HG03196 (cell line): ENCODE results near the gene NOS3.
"Not testable (repeated sequence)": the region's sequence is repeated elsewhere in the genome, so short reads cannot be mapped to it uniquely, and the experiment has no call there.

Source experiments
- ATAC-seq: cut with Tn5 transposase; IDR thresholded peaks from one replicate; pipeline ENCODE4 v1.9.1; 2021; ENCODE audit not compliant: unreplicated experiment

Gene NOS3

DNA sequence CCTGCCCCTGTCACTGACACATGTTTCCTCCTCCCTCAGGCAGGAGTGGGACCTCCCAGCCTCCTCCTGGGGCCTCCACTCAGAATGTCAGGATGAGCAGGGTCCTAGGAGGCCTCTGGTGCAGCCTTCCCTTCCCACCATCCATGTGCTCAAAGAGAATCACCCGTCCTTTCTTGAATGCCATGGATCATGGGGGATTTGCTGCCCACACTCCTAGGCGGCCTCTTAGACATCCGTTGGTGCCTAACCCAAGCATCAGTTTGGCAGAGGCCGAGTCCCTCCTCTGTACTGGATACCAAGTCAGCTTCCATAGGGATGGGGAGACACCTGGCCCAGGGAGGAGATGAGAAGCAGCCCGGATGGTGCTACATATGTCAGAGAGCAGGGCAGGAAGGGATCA lies 7.0 kb downstream of the NOS3 start:
- no peak for ATAC-seq

DNA sequence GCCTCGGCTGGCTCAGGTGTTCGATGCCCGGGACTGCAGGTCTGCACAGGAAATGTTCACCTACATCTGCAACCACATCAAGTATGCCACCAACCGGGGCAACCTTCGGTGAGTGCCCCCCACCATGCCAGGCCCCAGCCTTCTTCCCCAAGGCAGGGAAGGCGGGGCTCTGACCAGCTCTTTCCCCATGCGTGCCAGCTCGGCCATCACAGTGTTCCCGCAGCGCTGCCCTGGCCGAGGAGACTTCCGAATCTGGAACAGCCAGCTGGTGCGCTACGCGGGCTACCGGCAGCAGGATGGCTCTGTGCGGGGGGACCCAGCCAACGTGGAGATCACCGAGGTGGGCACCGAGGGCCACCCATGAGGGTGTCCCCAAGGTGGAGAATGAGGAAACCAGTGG lies 7.5 kb downstream of the NOS3 start:
- ATAC-seq: no peak

DNA sequence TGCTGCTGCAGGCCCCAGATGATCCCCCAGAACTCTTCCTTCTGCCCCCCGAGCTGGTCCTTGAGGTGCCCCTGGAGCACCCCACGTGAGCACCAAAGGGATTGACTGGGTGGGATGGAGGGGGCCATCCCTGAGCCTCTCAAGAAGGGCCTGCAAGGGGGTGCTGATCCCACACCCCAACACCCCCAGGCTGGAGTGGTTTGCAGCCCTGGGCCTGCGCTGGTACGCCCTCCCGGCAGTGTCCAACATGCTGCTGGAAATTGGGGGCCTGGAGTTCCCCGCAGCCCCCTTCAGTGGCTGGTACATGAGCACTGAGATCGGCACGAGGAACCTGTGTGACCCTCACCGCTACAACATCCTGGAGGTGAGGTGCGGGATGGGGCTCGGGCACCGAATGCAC lies 8.2 kb downstream of the NOS3 start:
- ATAC-seq: no peak

DNA sequence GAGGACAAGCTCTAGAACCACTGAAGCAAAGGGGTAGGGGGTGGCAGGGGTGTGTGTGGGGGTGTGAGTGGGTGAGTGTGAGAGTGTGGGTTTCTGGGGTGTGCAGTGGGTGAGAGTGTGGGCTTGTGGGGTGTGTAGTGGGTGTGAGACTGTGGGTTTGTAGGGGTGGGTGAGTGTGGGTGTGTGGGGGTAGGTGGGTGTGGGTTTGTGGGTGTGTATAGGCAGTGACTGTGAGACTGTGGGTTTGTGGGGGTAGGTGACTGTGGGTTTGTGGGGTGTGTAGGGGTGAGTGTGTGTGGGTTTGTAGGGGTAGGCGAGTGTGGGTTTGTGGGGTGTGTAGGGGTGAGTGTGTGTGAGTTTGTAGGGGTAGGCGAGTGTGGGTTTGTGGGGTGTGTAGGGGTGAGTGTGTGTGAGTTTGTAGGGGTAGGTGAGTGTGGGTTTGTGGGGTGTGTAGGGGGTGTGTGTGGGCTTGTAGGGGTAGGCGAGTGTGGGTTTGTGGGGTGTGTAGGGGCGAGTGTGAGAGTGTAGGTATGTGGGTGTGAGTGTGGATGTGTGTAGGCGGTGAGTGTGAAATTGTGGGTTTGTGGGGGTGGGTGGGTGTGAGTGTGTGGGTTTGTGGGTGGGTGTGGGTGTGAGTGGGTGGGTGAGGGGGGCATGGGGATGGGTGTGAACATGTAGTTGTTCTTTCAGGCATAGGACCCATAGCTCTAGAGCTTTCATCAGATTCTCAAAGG lies 8.8 kb downstream of the NOS3 start:
- no peak for ATAC-seq

DNA sequence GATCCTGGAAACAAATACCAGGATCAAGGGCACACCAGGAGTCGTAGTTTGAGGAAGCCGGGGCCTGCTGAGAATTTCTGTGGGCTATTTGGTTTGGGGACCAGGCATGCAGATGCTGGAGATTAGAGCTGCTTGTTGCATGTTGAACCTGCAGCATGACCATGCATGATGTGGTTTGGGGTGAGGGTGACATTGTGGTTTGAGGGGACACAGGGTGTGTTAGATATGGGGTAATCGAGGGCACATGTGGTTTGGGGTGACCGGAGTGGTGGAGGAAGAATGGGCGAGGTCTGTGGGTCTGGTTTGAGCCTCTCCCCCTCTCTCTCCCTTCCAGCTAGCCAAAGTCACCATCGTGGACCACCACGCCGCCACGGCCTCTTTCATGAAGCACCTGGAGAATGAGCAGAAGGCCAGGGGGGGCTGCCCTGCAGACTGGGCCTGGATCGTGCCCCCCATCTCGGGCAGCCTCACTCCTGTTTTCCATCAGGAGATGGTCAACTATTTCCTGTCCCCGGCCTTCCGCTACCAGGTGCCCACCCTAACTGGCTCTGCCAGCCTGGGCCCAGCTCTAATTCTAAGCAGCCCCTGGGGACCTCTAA lies 10.2 kb downstream of the NOS3 start:
- no peak for ATAC-seq

DNA sequence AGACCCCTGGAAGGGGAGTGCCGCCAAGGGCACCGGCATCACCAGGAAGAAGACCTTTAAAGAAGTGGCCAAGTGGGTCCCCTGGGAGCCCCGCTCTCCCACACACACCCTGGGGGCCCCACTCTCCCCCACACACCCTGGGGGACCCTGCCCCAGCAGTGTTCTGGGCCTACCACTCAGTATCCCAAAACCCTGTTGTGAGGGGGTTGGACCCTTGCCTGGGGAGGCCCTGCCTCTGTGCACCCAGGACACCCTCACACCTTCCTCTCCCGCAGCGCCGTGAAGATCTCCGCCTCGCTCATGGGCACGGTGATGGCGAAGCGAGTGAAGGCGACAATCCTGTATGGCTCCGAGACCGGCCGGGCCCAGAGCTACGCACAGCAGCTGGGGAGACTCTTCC lies 10.7 kb downstream of the NOS3 start:
- ATAC-seq: no peak

DNA sequence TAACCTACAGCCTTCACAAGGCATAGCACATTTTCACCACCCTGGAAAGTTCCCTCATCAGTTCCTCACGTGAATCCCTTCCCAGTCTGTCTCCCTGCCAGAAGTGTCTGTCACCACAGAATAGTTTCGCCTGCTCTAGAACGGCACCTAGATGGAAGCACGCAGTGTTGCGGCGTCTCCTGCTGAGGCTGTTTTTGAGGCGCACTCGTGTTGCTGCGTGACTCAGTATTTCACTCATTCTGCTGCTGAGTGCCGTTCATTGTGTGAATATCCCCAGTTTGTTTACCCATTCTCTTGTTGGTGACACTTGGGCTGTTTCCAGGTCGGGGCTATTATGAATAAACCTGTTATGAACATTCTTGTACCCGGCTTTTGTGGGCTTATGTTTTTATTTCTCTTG lies 12.8 kb downstream of the NOS3 start:
- ATAC-seq: no peak

DNA sequence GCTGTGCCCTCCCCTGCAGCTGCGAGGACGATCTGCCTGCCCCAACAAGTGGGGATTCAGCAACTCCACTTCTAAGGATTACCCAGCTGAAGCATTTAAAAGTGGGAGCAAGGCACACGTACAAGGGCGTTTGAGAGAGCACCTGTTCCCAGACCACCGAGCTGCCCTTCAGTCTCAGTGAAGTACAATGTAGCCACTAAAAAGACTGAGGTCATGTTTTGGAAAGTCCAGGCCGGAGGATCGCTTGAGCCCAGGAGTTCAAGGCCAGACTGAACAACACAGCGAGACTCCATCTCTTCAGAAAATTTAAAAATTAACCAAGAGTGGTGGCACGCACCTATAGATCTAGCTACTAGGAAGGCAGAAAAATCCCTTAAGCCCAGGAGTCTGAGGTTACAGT lies 14.7 kb downstream of the NOS3 start:
- ATAC-seq: no peak

DNA sequence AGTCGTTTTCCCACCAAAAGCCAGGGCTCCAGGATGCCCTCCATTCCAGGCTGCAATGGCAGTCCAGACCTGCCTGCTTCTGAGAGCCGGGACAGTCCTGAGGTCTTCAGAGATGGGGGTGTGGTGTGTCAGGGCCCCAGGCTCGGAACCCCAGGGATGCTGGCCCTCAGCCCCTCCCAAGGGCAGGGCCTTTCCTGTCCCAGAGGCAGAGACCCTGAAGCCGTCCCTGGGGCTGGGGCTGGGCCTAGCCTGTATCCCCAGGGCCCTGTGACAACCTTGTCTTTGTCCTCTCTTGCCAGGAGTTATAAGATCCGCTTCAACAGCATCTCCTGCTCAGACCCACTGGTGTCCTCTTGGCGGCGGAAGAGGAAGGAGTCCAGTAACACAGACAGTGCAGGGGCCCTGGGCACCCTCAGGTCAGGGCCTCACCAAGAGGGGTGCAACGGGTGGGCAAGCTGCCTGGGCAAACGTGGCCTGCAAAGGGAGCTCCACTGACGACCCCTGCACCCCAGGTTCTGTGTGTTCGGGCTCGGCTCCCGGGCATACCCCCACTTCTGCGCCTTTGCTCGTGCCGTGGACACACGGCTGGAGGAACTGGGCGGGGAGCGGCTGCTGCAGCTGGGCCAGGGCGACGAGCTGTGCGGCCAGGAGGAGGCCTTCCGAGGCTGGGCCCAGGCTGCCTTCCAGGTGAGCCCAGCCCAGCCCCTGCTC lies 15.9 kb downstream of the NOS3 start:
- no peak for ATAC-seq

DNA sequence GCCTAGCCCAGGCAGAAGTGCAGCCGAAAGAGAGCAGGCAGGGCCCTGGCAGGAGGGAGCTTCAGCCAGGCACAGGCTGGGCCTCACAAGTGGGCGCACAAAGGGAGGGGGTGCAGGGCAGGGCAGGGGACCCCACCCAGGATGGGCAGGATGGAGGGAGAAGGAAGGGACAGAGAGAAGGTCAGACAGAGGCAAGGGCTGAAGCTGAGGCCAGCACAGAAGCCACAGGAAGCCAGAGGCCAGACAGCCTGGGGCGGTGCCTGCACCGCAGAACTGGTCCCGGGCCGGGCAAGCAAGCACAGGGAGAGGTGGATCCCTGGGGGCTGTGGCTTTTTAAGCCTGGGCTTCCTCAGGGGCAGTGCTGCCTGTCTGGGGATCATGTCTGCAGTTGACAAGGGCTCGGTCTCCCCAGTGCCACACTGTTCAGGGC lies 16.7 kb downstream of the NOS3 start:
- ATAC-seq: no peak

DNA sequence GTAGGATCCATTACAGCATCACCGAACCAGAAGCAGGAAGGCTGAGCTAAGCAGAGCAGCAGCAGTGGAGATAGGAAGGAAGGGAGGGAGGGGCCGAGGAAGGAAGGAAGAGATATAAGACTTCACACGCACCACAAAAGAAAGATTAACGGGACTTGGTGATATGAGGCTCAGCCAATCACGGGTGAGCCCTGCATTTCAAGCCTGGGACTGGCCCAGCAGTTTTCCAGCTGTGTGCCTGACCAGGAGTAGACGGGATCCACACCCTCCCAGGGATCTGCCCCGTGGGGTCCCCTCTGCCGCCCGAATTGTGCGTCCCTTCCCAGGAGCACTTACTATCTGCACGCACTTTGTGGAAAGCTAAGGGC lies 17.3 kb downstream of the NOS3 start:
- no peak for ATAC-seq

DNA sequence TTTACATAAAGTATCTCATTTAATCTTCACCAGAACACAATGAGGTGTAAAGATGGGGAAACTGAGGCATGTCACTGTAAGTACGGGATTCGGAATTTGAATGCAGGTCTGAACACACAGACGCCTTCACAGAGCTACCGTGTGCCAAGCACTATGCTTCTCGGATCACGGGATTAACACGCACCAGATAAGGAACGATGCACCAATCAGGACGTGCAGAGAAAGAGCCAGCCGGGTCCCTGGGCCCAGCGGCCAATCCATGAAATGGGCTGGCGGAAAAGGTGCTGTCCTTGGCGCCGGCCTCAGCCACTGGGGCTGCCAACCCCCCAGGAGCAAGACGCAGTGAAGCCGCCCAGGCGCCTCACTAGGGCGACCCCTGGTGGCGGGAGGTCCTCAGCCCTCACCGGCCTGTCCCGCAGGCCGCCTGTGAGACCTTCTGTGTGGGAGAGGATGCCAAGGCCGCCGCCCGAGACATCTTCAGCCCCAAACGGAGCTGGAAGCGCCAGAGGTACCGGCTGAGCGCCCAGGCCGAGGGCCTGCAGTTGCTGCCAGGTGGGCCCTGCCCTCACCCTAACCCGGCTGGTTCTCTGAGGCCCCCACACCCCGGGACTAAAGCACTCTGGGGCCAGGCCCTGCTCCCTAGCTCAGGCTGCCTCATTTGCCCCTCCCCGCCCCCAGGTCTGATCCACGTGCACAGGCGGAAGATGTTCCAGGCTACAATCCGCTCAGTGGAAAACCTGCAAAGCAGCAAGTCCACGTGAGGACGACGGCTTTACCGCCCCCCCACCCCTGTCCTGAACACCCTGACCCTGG lies 17.9 kb downstream of the NOS3 start:
- no peak for ATAC-seq

DNA sequence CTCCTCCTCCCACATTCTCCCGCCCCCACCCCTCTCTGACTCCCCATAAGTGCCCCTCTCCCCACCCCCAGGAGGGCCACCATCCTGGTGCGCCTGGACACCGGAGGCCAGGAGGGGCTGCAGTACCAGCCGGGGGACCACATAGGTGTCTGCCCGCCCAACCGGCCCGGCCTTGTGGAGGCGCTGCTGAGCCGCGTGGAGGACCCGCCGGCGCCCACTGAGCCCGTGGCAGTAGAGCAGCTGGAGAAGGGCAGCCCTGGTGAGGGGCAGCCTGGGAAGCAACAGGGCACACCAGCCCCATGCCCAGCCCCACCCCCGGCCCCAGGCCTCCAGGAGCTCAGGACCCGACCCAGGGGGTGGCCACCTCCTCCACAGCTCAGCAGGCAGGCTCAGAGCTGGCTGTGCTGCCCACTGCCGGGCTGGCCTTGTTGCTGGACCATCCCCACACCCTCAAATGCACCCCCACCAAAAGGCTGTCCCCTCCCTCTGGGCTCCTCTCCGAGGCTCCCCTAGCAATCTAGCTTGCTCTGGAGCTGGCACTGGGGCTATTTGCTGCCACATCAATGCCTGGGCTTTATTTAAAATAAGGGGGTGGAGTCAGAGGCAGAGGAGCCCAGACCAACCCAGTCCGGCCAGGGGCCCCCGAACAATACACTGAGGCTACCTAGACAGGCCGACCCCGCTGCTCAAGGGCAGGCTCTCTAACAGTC lies 18.7 kb downstream of the NOS3 start:
- ATAC-seq: no peak

DNA sequence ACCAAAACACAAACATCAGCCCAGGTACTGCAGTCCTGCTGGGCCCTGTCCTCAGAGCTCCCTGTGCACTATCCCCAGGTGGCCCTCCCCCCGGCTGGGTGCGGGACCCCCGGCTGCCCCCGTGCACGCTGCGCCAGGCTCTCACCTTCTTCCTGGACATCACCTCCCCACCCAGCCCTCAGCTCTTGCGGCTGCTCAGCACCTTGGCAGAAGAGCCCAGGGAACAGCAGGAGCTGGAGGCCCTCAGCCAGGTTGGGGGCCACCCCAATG lies 19.2 kb downstream of the NOS3 start:
- no peak for ATAC-seq

DNA sequence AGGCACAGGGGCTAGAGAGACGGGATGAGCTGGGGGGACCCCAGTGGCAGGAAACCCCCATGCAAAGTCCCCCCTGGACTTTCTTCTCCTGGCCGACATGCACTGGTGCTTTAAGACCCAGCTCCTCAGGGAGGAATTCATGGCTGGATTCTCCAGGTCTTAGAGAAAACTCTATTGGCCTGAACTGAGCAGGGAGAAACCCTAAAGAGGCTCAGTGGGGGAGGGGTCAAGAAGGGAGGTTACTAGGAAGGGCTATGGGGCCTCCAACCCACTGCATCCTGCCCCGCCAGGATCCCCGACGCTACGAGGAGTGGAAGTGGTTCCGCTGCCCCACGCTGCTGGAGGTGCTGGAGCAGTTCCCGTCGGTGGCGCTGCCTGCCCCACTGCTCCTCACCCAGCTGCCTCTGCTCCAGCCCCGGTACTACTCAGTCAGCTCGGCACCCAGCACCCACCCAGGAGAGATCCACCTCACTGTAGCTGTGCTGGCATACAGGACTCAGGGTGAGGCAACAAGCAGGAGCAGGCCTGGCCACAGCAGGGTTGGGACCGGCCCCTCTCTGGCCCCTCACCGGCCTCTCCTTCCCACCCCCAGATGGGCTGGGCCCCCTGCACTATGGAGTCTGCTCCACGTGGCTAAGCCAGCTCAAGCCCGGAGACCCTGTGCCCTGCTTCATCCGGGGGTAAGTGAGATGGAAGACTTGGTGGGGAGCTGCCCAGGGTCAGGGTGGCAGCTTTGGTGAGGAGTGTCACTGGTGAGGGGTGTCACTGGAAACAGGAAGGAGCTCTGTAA lies 19.7 kb downstream of the NOS3 start:
- ATAC-seq: no peak

DNA sequence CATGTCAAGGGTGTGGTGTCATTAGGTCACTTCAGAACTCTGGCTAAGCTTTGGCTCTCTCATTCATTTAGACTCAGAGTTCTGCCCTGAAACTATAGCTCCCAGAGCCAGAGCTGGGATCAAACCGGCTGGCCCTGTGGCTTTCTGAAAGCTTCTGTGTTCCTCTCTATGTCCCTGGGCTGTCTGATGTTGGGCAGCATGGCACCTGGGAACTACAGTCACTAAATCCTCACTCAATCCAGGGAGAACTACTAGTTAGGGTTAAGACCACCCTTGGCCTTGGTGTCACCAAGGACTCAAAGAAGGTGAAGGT lies 20.2 kb downstream of the NOS3 start:
- no peak for ATAC-seq

DNA sequence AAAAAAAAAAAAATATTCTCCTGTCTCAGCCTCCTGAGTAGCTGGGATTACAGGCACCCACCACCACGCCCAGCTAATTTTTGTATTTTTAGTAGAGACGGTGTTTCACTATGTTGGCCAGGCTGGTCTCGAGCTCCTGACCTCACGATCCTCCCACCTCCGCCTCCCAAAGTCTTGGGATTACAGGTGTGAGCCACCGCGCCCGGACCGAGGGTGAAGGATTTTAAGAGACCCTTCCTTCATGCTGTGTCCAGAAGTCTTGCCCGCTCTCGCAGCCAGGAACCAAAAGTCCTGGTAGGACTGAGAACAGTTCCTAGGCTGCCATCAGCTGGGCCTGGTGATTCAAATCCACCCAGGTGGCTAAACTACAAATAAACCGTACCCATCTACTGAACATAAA lies 20.8 kb downstream of the NOS3 start:
- ATAC-seq: not testable (repeated sequence)

DNA sequence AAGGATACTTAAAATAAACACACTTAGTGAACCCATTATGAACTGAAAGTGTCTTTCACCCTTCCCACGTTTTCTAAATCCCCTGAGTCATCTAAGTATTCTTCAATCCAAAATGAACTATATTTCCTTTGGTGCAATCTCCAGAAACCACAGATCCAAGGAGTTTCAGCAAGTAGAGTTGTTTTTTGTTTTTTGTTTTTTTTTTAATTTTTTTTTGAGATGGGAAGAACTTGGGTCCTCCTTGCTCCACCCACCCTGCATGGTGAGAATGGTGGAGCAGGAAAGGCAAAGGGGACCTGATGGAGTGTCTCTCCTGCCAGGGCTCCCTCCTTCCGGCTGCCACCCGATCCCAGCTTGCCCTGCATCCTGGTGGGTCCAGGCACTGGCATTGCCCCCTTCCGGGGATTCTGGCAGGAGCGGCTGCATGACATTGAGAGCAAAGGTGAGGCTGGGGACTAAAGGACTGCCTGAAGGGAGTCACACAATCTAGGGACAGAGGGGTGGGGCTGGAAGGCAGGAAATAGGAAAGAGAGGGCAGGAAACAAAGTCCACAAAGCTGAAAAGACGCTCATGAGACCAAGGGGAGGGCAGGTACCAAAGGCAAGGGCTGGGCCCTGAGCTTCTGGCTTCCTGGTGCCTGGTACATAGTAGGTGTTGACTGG lies 21.3 kb downstream of the NOS3 start:
- no peak for ATAC-seq

DNA sequence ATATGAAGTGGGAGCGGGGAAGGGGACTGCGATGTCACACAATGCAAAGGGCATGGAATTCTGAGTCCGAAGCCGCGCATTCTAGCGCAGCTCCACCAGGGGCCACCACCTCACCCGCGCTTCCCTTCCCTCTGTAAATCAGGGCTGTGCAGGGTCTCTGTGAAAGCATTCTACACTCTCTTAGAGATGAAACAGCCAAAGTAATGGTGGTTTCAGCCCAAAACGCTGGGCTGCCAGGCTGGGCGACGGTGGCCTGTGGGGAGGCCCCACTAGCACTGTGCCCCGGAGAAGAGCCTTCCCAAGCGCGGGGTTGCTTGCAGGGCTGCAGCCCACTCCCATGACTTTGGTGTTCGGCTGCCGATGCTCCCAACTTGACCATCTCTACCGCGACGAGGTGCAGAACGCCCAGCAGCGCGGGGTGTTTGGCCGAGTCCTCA lies 22.1 kb downstream of the NOS3 start:
- ATAC-seq: no peak

DNA sequence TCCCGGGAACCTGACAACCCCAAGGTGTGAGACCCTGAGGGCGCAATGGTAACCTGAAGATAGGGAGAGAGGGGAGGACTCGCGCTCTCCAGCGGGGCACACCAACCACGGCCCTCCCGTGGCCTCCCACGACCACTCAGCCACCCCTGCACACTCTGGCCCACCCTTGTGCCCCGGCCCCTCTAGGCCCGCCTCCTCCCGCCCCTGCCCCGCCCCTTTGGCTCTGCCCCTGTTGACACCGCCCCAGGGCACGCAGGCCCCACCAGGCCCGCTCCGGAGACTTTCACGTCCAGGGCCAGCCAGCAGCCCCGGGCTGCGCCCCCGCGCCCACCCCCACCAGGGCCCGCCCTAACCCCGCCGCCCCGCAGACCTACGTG lies 22.5 kb downstream of the NOS3 start:
- ATAC-seq: no peak
